H9 (cell line): ENCODE data around the gene IQUB. TPM values are rescaled to one million over a fixed set of nuclear protein-coding genes. Genes with fewer than 3 reads are reported as not detected.

ENCODE experiments used
- DNase-seq: peaks from one replicate; pipeline ENCODE4 v3.0.0-alpha.2; 2017
- H2AFZ ChIP-seq: one replicate; pipeline ENCODE4 v1.6.1; 2013; ENCODE audit warnings: mild to moderate bottlenecking, low read length, control low read depth, moderate library complexity
- H2AK5ac ChIP-seq: 2 replicates; pipeline ENCODE4 v1.6.1; 2013; ENCODE audit warnings: low read length, control low read depth, mixed read lengths; ENCODE audit not compliant: insufficient read length
- H2BK120ac ChIP-seq: one replicate; pipeline ENCODE4 v1.6.1; 2013; ENCODE audit warnings: low read depth, mild to moderate bottlenecking, low read length, control low read depth, inconsistent platforms; ENCODE audit not compliant: poor library complexity, severe bottlenecking
- H2BK12ac ChIP-seq: 2 replicates; pipeline ENCODE4 v1.6.1; 2013; ENCODE audit warnings: low read length, control low read depth, mixed read lengths, low read depth; ENCODE audit not compliant: insufficient read length
- H2BK15ac ChIP-seq: 2 replicates; pipeline ENCODE4 v1.6.1; 2013; ENCODE audit warnings: low read depth, low read length, control low read depth
- H2BK20ac ChIP-seq: one replicate; pipeline ENCODE4 v1.6.1; 2013; ENCODE audit warnings: low read depth, mild to moderate bottlenecking, low read length, control low read depth, inconsistent platforms; ENCODE audit not compliant: poor library complexity, severe bottlenecking
- H2BK5ac ChIP-seq: 2 replicates; pipeline ENCODE4 v1.6.1; 2013; ENCODE audit warnings: low read length, control low read depth, mixed read lengths; ENCODE audit not compliant: insufficient read length
- H3K14ac ChIP-seq: 2 replicates; pipeline ENCODE4 v1.6.1; 2013; ENCODE audit warnings: low read length, control low read depth; ENCODE audit not compliant: insufficient read depth
- H3K18ac ChIP-seq: 2 replicates; pipeline ENCODE4 v1.6.1; 2013; ENCODE audit warnings: low read depth, mild to moderate bottlenecking, mixed read lengths, low read length, control low read depth; ENCODE audit not compliant: insufficient read length
- H3K23ac ChIP-seq: 2 replicates; pipeline ENCODE4 v1.6.1; 2013; ENCODE audit warnings: low read length, control low read depth, mixed read lengths, low read depth; ENCODE audit not compliant: insufficient read length
- H3K23me2 ChIP-seq: 2 replicates; pipeline ENCODE4 v1.6.1; 2013; ENCODE audit warnings: low read depth, mild to moderate bottlenecking, mixed read lengths, low read length, control low read depth; ENCODE audit not compliant: insufficient read length, poor library complexity, severe bottlenecking
- H3K27ac ChIP-seq: 2 replicates; pipeline ENCODE4 v1.5.1; 2013; ENCODE audit warnings: low read length, control low read depth, mixed read lengths, low read depth; ENCODE audit not compliant: insufficient read length
- H3K27me3 ChIP-seq: 2 replicates; pipeline ENCODE4 v1.6.1; 2013; ENCODE audit warnings: low read length, control low read depth, inconsistent platforms; ENCODE audit not compliant: insufficient read depth
- H3K4ac ChIP-seq: 2 replicates; pipeline ENCODE4 v1.6.1; 2013; ENCODE audit warnings: low read depth, mild to moderate bottlenecking, control low read depth, inconsistent platforms, low read length, moderate library complexity
- H3K4me1 ChIP-seq: 2 replicates; pipeline ENCODE4 v1.6.1; 2013; ENCODE audit warnings: low read length, control low read depth, inconsistent platforms; ENCODE audit not compliant: insufficient read depth
- H3K4me2 ChIP-seq: 2 replicates; pipeline ENCODE4 v1.6.1; 2013; ENCODE audit warnings: low read length, control low read depth, mixed read lengths; ENCODE audit not compliant: insufficient read length, insufficient read depth
- H3K56ac ChIP-seq: 2 replicates; pipeline ENCODE4 v1.6.1; 2013; ENCODE audit warnings: low read depth, mild to moderate bottlenecking, mixed read lengths, low read length, control low read depth; ENCODE audit not compliant: insufficient read length
- H3K79me1 ChIP-seq: 2 replicates; pipeline ENCODE4 v1.6.1; 2013; ENCODE audit warnings: low read depth, mild to moderate bottlenecking, moderate library complexity, low read length, control low read depth, inconsistent platforms; ENCODE audit not compliant: insufficient read depth, poor library complexity, severe bottlenecking
- H3K79me2 ChIP-seq: 2 replicates; pipeline ENCODE4 v1.6.1; 2013; ENCODE audit warnings: low read length, control low read depth, inconsistent platforms; ENCODE audit not compliant: insufficient read depth
- H3K9ac ChIP-seq: 2 replicates; pipeline ENCODE4 v1.6.1; 2013; ENCODE audit warnings: low read length, control low read depth, mixed read lengths; ENCODE audit not compliant: insufficient read length; ENCODE audit errors: extremely low read depth
- H3K9me3 ChIP-seq: one replicate; pipeline ENCODE4 v1.6.1; 2013; ENCODE audit warnings: low read depth, low read length, inconsistent platforms; ENCODE audit not compliant: control insufficient read depth
- H3T11ph ChIP-seq: one replicate; pipeline ENCODE4 v1.6.1; 2013; ENCODE audit warnings: mild to moderate bottlenecking, low read length, control low read depth, inconsistent platforms
- H4K20me1 ChIP-seq: one replicate; pipeline ENCODE4 v1.6.1; 2013; ENCODE audit not compliant: control insufficient read depth, insufficient read length, insufficient read depth
- H4K5ac ChIP-seq: 2 replicates; pipeline ENCODE4 v1.6.1; 2013; ENCODE audit warnings: low read depth, mild to moderate bottlenecking, mixed read lengths, low read length, control low read depth; ENCODE audit not compliant: insufficient read length
- H4K8ac ChIP-seq: replicated peaks from 2 replicates; pipeline ENCODE4 v1.6.1; 2013; ENCODE audit warnings: low read length, control low read depth, mixed read lengths, low read depth; ENCODE audit not compliant: insufficient read length
- H4K91ac ChIP-seq: 2 replicates; pipeline ENCODE4 v1.6.1; 2013; ENCODE audit warnings: low read depth, mild to moderate bottlenecking, moderate library complexity, mixed read lengths, low read length, control low read depth; ENCODE audit not compliant: insufficient read length
- H3K27ac Mint-ChIP-seq, 3 experiments: 2 replicates in 2 of 3; 3 replicates in 1 of 3; pipeline ENCODE4 v1.8.0; 2020 to 2021; ENCODE audit warnings: mixed read lengths in 3 of 3, mild to moderate bottlenecking in 1 of 3, moderate library complexity in 1 of 3
- H3K27me3 Mint-ChIP-seq: 2 replicates; pipeline ENCODE4 v1.8.0; 2021; ENCODE audit warnings: low read depth, mild to moderate bottlenecking, moderate library complexity, mixed read lengths
- H3K36me3 Mint-ChIP-seq, 3 experiments: 2 replicates in 2 of 3; 3 replicates in 1 of 3; pipeline ENCODE4 v1.8.0; 2020 to 2021; ENCODE audit warnings: low read depth in 3 of 3, mixed read lengths in 3 of 3; ENCODE audit not compliant: insufficient read depth in 1 of 3
- H3K4me1 Mint-ChIP-seq, 2 experiments: 2 replicates each; pipeline ENCODE4 v1.8.0; 2020; ENCODE audit warnings: mixed read lengths in 2 of 2
- H3K4me3 Mint-ChIP-seq, 2 experiments: 2 replicates in 1 of 2; 3 replicates in 1 of 2; pipeline ENCODE4 v1.8.0; 2020 to 2021; ENCODE audit warnings: mild to moderate bottlenecking in 2 of 2, mixed read lengths in 2 of 2, moderate library complexity in 1 of 2
- H3K9me3 Mint-ChIP-seq, 2 experiments: 2 replicates in 1 of 2; 3 replicates in 1 of 2; pipeline ENCODE4 v1.8.0; 2020; ENCODE audit warnings: mild to moderate bottlenecking in 2 of 2, mixed read lengths in 2 of 2, moderate library complexity in 1 of 2
- CTCF ChIP-seq: fragments of 200-600 bp; sonication (generic); conservative IDR thresholded peaks from 3 replicates; pipeline ENCODE4 v1.8.0; 2021; ENCODE audit warnings: antibody characterized with exemption, mild to moderate bottlenecking
- WGBS: extraction: QIAGEN DNeasy Blood & Tissue Kit; methylation state at CpG from one replicate; pipeline ENCODE4 v1.1.7; 2013; ENCODE audit warnings: missing lambda C conversion rate, low lambda C conversion rate, mixed read lengths; ENCODE audit not compliant: insufficient read length; ENCODE audit errors: extremely low coverage; 5-methylcytosine and 5-hydroxymethylcytosine counted together
- total RNA-seq: library from RNA; stranded (reverse); gene quantifications from 2 replicates; pipeline ENCODE4 v1.2.1, GENCODE V29; 2021

Gene IQUB
- total RNA-seq, 1 experiment from 2014 or later, result 0.28 TPM

DNA sequence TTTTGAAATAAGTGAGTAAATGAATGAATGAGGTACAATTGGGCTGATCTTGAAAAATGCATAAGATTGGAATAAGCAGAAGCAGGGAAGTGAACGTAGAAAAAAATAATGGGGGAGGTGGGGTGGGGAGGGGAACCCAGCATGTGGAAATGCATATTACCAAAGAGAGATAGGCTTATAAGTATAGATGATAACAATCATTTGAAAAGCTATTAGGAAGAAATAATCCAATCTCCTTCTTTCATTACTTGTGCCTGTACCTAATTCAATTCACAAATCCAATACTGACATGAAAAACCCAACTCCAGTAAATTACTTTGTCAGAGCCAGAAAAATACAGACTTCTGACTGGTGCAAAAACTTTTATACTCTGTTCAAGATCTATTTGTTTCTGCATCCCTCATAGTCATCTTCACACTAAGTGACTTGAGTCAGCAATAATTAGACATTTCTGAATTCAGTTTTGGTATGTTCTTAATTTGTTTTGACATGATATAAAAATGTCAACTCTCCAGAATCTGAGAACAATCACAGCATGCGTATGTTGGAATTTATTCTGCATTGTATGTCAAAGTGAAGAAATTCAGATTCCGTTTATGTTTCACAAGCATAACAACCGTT, 99.2 kb downstream of the IQUB start:
- Histone ChIP-seq H2AK5ac (no peak overlapping the region), H3K4ac (no peak overlapping the region), H3K79me1 (no peaks in the 10 kb centered on the region), H3K4me1 (peaks cover 5% of the 10 kb centered on the region; the same call in 1 of the 2 replicates), H3K23ac (no peak overlapping the region), H4K8ac (no peak overlapping the region), H3K23me2 (no peaks in the 10 kb centered on the region), H3K27me3 (no peaks in the 10 kb centered on the region), H3K27ac (no peak overlapping the region), H2AFZ (no peak overlapping the region), H3K79me2 (no peaks in the 10 kb centered on the region), H3K9me3 (no peaks in the 10 kb centered on the region), H2BK15ac (no peak overlapping the region), H4K20me1 (no peaks in the 10 kb centered on the region), H2BK12ac (no peak overlapping the region), H4K91ac (no peak overlapping the region), H3T11ph (no peak overlapping the region), H3K56ac (no peak overlapping the region), H2BK20ac (no peak overlapping the region), H2BK5ac (no peak overlapping the region), H3K4me2 (no peak overlapping the region), H2BK120ac (no peak overlapping the region), H3K14ac (no peak overlapping the region), H4K5ac (no peak overlapping the region), H3K9ac (no peak overlapping the region), H3K18ac (no peak overlapping the region)
- Mint-ChIP-seq H3K36me3 (peaks cover 0 to 4% (median 2%) of the 10 kb centered on the region in 3 experiments; a peak in 1 of 7 replicates), H3K27ac (no peak overlapping the region; a peak in 1 of 7 replicates), H3K4me3 (no peak overlapping the region), H3K27me3 (no peaks in the 10 kb centered on the region), H3K4me1 (peaks cover 27 to 39% of the 10 kb centered on the region in 2 experiments), H3K9me3 (no peaks in the 10 kb centered on the region)
- no CpG with 5 or more reads among the region's 4 CpGs for WGBS
- TF ChIP-seq CTCF, result no peak
- DNase-seq, result no peak
